ENCODE results near the gene DCAF15.

DCAF15 gene

DNA sequence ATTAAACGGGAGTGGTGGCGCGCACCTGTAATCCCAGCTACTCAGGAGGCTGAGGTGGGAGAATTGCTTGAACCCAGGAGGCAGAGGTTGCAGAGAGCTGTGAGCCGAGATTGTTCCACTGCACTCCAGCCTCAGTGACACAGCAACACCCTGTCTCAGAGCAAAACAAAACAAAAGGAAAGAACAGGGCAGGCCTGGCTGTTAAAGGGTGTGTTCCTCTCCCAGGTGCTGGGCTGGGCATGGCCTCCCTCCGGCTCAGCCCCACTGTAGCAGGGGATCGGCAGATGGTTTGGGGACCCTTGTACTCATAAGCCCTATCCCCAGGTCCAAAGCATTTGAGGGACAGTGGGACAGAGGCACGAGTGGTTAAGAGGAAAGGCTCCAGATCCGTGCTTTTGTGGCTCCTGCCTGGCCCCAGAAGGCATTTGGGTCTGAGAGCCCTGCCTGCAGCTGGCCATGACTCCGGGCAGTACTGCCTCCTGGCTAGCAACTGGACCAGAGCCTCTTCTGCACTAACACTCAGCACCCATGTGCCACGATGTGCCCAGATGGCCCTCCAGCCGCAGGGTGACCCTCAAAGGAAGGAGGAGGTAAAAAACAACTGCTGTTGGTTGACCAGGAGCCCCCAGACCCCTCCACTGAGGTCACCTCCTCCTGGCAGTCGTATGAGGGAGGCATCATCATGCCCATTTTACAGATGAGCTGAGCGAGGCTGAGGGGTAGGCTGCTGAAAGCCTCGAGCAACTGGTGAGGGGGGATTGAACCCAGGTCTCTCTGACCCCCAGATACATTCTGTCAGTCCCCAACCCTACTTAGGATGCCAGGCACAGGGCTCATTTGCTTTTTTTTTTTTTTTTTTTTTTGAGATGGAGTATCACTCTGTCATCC lies 43.8 kb downstream of the DCAF15 start:
- Mint-ChIP-seq H3K27ac (no peak overlapping the region), H3K27me3 (no peaks in the 10 kb centered on the region), H3K4me3 (no peak overlapping the region), H3K9me3 (peaks cover 6% of the 10 kb centered on the region), H3K4me1 (peaks cover 13% of the 10 kb centered on the region), H3K36me3 (ENCODE audit: low read depth) (peaks cover 23% of the 10 kb centered on the region)
- no peak for DNase-seq
- ATAC-seq, result no peak

DNA sequence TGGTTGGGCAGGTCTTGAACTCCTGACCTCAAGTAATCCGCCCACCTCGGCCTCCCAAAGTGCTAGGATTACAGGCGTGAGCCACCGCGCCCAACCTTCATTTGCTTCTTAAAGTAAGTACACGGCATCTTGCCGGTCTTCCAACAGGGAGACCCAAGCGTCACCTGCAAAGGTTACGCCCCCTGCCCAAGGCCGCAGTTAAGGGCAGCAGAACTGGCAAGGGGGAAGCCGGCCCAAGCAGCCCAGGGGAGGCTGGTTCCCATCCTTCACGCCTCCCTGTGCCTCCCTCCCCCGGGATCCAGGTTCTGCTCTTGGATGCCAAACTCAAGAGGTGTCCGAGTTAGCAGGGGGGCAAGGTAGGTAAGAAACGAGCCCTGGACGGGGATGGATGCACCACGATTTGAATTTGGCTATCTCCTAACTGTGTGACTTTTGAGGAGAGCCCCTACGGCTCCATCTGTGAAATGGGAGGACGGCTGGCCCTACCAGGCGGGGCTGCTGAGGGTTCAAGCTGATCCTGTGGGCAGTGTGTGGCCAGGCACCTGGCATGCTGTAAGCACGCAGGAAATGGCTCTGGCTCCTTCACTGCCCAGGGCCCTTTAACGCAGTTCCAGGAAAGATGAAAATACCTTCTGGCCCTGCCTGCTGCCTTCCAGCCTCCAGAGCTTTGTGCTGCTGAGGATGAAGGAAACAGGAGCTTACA lies 44.8 kb downstream of the DCAF15 start:
- H3K36me3 Mint-ChIP-seq (ENCODE audit: low read depth), result peaks cover 24% of the 10 kb centered on the region
- ATAC-seq, result no peak
- H3K4me3 Mint-ChIP-seq, result no peak overlapping the region
- no peak for DNase-seq
- H3K4me1 Mint-ChIP-seq, result peaks cover 22% of the 10 kb centered on the region
- H3K27me3 Mint-ChIP-seq, result no peaks in the 10 kb centered on the region
- H3K9me3 Mint-ChIP-seq, result peaks cover 6% of the 10 kb centered on the region
- H3K27ac Mint-ChIP-seq, result no peak overlapping the region

DNA sequence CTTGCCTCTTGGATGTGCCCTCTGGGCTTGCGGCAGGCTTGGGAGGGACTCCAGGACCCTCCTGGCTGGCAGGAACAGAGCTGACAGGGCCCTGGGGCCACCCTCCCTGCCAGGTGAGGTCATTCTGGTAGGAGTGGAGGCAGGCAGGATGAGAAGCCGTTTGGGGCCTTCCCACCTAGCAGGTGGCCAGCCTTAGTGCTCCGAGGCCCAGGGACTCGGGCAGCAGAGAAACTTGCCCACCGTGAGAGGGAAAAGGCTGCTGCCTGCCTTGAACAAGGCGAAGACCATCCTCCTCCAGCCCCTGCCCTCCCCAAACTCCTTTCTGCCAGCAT lies 45.3 kb downstream of the DCAF15 start:
- DNase-seq (no peak), ATAC-seq (no peak)
- Mint-ChIP-seq H3K9me3 (peaks cover 6% of the 10 kb centered on the region), H3K4me1 (peaks cover 27% of the 10 kb centered on the region), H3K27ac (no peak overlapping the region), H3K27me3 (no peaks in the 10 kb centered on the region), H3K4me3 (no peak overlapping the region), H3K36me3 (ENCODE audit: low read depth) (peaks cover 24% of the 10 kb centered on the region)

DNA sequence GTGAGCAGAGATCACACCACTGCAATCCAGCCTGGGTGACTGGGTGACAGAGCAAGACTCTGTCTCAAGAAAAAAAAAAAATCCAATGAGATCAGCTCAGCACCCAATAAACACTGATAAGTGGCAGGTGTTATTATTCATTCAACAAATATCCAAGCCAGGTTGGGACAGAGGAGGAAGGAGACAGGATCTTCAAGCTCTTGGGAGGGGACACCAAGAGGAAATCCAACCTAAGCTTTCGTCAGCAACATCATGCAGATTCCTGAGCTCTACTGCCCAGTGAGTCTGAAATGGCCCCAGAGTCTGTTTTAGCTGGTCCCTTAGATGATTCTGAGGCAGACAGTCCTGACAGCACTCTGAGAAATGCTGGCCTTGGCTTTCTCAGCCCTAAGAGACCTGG lies 46.1 kb downstream of the DCAF15 start:
- Mint-ChIP-seq H3K27me3 (no peaks in the 10 kb centered on the region), H3K9me3 (peaks cover 6% of the 10 kb centered on the region), H3K27ac (no peak overlapping the region), H3K4me1 (peaks cover 35% of the 10 kb centered on the region), H3K4me3 (no peak overlapping the region), H3K36me3 (ENCODE audit: low read depth) (peaks cover 24% of the 10 kb centered on the region)
- DNase-seq, result no peak
- ATAC-seq, result no peak

DNA sequence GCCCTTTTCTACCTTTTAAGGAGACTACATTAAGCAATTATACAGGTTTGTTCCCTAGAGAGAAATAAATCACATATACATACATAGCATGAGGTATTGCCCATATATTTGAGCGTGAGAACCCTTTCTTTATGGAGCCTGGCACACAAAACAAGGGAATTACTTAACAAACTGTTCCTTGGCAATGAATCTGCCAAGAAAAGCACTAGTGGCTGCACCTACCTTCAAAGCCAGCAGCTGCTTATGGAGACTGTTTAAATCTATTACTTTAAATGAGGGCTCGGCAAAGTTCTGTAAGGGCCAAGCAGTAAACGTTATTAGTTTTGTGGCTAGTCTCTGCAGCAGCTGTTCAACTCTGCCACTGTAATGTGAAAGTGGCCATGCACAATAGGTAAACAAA lies 46.8 kb downstream of the DCAF15 start:
- Mint-ChIP-seq H3K4me3 (no peak overlapping the region), H3K27ac (no peak overlapping the region), H3K4me1 (peaks cover 38% of the 10 kb centered on the region), H3K9me3 (peaks cover 6% of the 10 kb centered on the region), H3K36me3 (ENCODE audit: low read depth) (peaks cover 24% of the 10 kb centered on the region), H3K27me3 (no peaks in the 10 kb centered on the region)
- DNase-seq, result no peak
- no peak for ATAC-seq

DNA sequence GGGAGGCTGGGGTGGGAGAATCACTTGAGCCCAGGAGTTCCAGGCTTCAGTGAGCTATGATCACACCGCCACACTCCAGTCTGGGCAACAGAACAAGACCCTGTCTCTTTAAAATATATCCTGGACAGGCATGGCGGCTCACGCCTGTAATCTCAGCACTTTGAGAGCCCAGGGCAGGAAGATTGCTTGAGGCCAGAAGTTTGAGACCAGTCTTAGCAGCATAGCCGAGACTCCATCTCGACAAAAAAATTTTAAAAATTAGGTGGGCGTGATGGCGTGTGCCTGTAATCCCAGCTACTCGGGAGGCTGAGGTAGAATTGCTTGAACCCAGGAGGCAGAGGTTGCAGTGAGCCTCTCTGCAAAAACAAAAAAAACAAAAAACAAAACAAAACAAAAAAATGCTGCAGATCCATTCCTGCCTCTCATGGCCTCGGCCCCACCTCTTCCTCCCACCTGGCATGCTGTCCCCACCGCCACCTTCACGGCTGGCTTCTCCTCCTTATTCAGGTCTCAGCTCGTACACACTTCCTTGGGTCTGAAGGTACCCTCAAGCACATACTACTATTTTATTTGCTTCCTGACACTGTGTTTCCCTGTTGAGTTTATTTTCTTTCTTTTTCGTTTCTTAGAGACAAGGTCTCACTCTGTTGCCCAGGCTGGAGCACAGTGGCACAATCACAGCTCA lies 48.5 kb downstream of the DCAF15 start:
- Mint-ChIP-seq H3K4me3 (peak overlapping the region; percentile 30), H3K27ac (peak overlapping the region; percentile 66), H3K9me3 (peaks cover 6% of the 10 kb centered on the region), H3K4me1 (peaks cover 51% of the 10 kb centered on the region), H3K27me3 (no peaks in the 10 kb centered on the region), H3K36me3 (ENCODE audit: low read depth) (peaks cover 25% of the 10 kb centered on the region)
- DNase-seq (no peak), ATAC-seq (no peak)

DNA sequence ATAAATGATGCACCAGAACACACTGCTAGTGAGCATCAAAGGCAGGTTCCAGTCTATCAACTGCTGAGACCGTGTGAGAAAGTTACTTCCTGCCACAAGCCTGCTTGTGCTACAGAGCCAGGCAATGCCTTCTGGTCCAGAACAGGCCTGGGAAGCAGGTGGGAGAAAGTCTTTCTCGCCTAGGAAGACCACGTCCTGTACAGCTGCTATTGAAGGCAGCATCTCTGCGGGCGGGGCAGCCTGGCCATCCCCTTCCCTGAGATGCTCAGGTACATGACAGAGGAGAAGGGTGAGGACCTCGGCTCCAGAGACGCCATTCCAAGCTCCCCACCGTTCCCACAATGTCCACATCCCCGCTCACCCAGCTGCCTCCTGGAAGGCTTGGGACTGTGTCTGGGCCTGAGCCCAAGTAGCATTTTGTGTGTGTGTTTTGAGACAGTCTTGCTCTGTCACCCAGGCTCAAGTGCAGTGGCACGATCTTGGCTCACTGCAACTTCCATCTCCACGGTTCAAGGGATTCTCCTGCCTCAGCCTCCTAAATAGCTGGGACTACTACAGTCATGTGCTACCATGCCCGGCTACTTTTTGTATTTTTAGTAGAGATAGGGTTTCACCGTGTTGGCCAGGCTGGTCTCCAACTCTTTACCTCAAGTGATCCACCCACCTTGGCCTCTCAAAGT lies 50.4 kb downstream of the DCAF15 start:
- Mint-ChIP-seq H3K36me3 (ENCODE audit: low read depth) (peaks cover 25% of the 10 kb centered on the region), H3K9me3 (peaks cover 6% of the 10 kb centered on the region), H3K4me1 (peaks cover 59% of the 10 kb centered on the region), H3K27ac (peak overlapping the region; percentile 93), H3K27me3 (no peaks in the 10 kb centered on the region), H3K4me3 (peak overlapping the region; percentile 59)
- ATAC-seq (no peak), DNase-seq (peak; percentile 30)

DNA sequence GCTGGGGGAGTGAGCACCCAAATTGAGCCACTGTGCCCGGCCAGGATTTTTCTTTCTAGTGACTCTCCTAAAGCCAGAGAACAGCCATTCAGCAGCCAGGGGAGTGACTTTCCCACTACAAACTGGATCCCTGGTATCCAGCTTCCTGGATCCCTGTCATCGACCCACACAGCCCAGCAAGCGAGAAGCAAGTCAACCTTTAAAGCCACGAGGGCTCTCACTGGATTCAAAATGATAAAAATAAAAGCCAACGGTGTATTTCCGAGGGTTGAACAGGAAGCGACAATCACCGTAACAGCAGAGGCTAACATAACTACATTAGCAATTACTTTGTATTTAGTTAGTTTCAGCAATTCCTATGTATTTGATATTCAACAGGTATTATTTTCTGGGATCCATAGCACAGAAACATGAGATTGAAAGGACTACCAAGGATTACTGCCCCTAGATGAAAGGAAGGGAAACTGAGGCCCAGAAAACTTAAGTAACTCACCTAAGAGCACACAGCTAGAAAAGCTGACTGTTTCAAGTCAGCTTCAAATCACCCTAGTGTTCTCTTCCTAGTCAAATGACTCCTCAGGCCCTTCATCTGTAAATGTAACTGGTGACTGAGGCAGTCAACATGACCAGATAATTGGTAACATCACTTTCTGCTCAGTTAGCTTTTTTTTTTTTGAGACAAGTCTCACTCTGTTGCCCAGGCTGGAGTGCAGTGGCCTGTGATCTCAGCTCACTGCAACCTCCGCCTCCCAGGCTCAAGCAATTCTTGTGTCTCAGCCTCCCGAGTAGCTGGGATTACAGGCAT lies 51.1 kb downstream of the DCAF15 start:
- Mint-ChIP-seq H3K27me3 (no peaks in the 10 kb centered on the region), H3K36me3 (ENCODE audit: low read depth) (peaks cover 23% of the 10 kb centered on the region), H3K4me1 (peaks cover 61% of the 10 kb centered on the region), H3K4me3 (peak overlapping the region; percentile 59), H3K27ac (peak overlapping the region; percentile 93), H3K9me3 (peaks cover 6% of the 10 kb centered on the region)
- ATAC-seq (no peak), DNase-seq (no peak)

DNA sequence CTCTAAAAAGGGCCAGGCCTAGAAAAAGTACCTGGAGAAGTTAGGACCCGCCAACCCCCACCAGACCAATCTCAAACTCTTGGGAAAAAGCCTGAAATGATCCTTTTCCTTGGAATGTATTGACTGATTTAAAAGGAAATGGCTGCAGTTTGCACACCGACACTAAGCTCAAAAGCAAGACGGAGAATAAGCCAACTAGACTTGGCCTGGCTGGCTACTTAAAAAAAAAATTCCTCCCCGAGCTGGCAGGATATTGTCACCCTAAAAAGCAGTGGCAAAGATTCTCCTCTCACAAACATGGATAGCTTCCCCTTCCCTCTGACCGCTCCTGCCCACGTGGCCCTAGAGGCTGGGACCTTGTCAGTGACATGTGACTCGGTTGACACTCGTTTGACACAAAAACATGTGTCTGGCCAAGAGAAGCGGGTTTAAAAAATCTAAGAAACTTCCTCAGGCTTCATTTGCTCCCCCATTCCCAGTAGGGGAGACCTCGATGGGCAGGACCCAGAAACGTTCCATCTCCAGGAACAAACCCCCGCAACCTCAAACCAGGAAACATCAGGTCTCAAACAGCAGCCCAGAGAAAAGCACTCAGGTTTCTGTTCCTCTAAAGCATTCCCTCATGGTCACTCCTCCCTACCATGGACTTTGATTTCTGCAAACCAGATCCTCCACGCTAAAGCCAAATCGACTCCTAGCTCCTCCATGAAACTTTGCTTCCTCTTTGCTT lies 52.5 kb downstream of the DCAF15 start:
- no peak for DNase-seq
- H3K4me3 Mint-ChIP-seq, result peak overlapping the region; percentile 92
- ATAC-seq, result no peak
- H3K27ac Mint-ChIP-seq, result peak overlapping the region; percentile 92
- H3K36me3 Mint-ChIP-seq (ENCODE audit: low read depth), result peaks cover 12% of the 10 kb centered on the region
- H3K27me3 Mint-ChIP-seq, result no peaks in the 10 kb centered on the region
- no peaks in the 10 kb centered on the region for H3K9me3 Mint-ChIP-seq
- H3K4me1 Mint-ChIP-seq, result peaks cover 61% of the 10 kb centered on the region

DNA sequence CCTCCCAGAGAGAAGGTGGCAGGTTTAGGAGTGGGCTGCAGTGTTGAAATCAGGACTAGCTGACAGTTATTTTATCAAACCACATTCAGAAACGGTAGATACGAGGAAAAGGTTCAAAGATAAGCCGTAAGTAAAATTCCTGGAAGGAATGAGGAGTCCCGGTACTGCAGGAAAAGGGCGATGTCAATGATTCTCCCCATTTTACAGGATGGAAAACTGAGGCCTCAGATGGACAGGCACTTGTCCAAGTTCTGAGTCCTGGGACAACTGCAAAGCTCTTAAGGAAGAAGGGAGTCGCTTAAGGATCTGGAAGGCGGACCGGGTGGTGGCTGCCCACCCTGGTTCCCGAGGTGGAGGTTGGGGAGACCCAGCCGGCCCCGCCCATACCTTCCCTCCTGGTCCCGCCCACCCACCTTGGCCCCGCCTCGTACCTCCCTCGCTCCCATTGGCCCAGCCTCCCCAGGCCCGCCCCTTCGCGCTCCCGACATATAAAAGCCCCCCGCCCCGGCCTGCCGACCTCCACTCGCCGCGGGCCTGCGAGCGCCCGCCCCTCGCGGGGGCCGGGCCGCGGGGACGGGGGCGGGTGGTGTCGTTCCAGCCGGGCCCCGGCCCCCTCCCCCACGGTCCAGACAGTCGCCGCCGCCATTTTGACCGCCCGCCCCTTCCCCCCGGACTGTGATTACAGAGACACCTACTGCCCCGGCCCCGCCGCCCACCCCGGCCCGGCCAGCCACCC lies 53.2 kb downstream of the DCAF15 start:
- ATAC-seq (peak; percentile 41), DNase-seq (peak; percentile 96)
- H3K4me1 Mint-ChIP-seq, result peaks cover 54% of the 10 kb centered on the region

DNA sequence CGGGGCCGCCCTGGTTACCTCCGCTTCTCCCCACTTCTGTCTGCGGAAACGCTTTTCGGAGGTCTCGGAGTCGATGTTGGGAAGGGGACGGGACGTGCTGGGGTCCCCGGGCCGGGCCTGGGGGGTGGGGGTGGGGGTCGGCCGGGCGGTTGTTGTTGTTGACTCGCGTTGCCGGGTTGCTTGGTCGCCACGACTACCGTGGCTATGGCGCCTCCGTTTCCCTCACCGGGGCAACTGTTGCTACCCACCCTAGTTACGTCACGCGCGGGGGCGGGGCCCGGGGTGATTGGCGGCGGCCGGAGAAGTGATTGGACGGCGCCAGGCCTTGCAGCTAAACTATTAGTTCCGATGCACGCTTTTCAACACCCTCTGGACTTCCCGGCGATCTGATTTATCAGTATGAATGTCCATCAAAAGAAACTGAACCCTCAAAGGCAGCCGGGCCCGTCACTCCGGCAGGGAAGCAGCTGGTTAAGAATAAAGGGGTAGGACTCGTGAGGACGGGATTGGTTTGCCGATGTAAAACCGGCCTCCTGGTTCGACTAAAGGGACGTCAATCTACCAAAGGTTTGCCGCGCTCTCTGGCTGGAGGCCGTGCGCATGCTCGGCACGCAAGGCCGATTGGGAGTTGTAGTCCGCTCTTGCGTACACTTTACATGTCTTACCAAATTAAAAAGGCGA lies 53.9 kb downstream of the DCAF15 start, which contains the start of gene RFX1:
Gene RFX1 (minus strand): TSS at position 236 of the 681 bp plus-strand sequence. CDS start 12,477 bp downstream, outside the sequence.
- peak; percentile 100 for DNase-seq
- H3K27me3 Mint-ChIP-seq, result no peaks in the 10 kb centered on the region
- ATAC-seq, result peak; percentile 86
- H3K4me1 Mint-ChIP-seq, result peaks cover 48% of the 10 kb centered on the region
- H3K36me3 Mint-ChIP-seq (ENCODE audit: low read depth), result peaks cover 4% of the 10 kb centered on the region
- H3K4me3 Mint-ChIP-seq, result peak within 1 kb of the TSS; percentile 92
- peak within 1 kb of the TSS; percentile 99 for H3K27ac Mint-ChIP-seq
- H3K9me3 Mint-ChIP-seq, result no peaks in the 10 kb centered on the region

More for the DNA sequence above, 53.2 kb downstream of the DCAF15 start:
- Mint-ChIP-seq H3K27ac (peak overlapping the region; percentile 92), H3K4me3 (peak overlapping the region; percentile 92), H3K36me3 (ENCODE audit: low read depth) (peaks cover 7% of the 10 kb centered on the region), H3K9me3 (no peaks in the 10 kb centered on the region), H3K27me3 (no peaks in the 10 kb centered on the region)

All from activated naive CD8-positive, alpha-beta T cell treated with anti-CD3 and anti-CD28 coated beads, Interleukin-2, amount 50 U/mL, for 24 hours (primary cell).